Astrocyte of the hippocampus (primary cell): ENCODE data around the gene EDIL3.

ENCODE experiments used
- DNase-seq: peaks from one replicate; pipeline ENCODE4 v3.0.0; 2011; ENCODE audit warnings: low read depth, low spot score

The EDIL3 gene

GRCh38 chr5:84384604-84385575, at the start of gene EDIL3:
TSS of gene EDIL3 (minus strand) at chr5:84384880. CDS start at chr5:84384374, 506 bp downstream.
- no peak for DNase-seq

GRCh38 chr5:84433461-84433860, 48.8 kb upstream of the EDIL3 start:
- DNase-seq = peak; percentile 28

- no peak for DNase-seq
Measured at GRCh38 chr5:84430863-84431663, 46.4 kb upstream of the EDIL3 start.

GRCh38 chr5:84430079-84430478, 45.4 kb upstream of the EDIL3 start:
- no peak for DNase-seq

- DNase-seq = no peak
Measured at GRCh38 chr5:84425365-84425881, 40.7 kb upstream of the EDIL3 start.

GRCh38 chr5:84419742-84420141, 35.1 kb upstream of the EDIL3 start:
- no peak for DNase-seq

DNA sequence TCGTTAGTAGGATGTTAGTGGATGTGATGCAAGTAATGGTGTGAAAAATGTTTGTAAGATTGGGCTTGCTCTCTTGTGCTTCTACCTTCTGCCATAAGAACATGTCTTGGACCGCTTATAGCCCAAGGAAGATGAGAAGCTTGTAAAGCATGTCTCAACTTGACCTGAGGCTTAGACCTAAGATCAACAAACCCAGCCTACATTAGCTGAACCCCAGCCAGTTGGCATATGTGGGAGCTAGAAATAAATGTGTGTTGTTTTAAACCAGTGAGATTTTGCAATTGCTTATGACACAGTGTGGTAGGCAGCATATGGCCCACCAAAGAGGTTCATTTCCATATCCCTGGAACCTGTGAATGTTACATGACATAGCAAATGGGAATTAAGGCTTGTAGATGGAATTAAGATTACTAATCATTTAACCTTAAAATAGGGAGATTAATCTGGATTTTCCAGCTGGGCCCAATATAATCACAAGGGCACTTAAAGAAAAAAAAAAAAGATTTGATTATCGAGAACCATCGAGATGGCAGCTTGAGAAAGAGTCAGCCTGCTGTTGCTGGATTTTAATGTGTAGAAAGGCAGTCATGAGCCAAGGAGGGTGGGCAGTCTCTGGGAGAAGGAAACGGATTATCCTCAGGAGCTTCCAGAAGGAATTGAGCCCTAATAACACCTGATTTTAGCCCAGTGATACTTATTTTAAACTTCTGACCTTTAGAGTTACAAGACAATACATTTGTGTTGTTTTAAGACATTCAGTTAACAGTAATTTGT, 27.3 kb upstream of the EDIL3 start:
- no peak for DNase-seq

GRCh38 chr5:84406111-84406510, 21.4 kb upstream of the EDIL3 start:
- DNase-seq = no peak

GRCh38 chr5:84403773-84404172, 19.1 kb upstream of the EDIL3 start:
- DNase-seq = peak; percentile 91

GRCh38 chr5:84397385-84397784, 12.7 kb upstream of the EDIL3 start:
- no peak for DNase-seq

DNA sequence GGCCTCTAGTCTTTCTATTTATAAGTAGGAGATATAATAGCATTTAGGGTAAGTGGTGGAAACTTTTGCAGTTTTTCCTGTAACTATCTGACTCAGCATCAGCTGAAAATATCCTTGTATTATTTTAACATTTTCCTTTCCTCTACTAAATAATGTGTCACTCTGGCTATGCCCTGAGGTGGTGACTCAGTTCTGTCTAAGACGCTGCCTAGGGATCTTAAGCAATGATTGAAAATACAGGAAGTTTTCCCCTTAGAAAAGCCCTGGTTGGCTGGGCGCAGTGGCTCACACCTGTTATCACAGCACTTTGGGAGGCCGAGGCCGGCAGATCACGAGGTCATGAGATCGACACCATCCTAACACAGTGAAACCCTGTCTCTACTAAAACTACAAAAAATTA, 9.3 kb upstream of the EDIL3 start:
- DNase-seq = peak; percentile 73

GRCh38 chr5:84392836-84393235, 8.2 kb upstream of the EDIL3 start:
- no peak for DNase-seq

- DNase-seq = no peak
Measured at GRCh38 chr5:84385705-84386104, 1.0 kb upstream of the EDIL3 start.

DNA sequence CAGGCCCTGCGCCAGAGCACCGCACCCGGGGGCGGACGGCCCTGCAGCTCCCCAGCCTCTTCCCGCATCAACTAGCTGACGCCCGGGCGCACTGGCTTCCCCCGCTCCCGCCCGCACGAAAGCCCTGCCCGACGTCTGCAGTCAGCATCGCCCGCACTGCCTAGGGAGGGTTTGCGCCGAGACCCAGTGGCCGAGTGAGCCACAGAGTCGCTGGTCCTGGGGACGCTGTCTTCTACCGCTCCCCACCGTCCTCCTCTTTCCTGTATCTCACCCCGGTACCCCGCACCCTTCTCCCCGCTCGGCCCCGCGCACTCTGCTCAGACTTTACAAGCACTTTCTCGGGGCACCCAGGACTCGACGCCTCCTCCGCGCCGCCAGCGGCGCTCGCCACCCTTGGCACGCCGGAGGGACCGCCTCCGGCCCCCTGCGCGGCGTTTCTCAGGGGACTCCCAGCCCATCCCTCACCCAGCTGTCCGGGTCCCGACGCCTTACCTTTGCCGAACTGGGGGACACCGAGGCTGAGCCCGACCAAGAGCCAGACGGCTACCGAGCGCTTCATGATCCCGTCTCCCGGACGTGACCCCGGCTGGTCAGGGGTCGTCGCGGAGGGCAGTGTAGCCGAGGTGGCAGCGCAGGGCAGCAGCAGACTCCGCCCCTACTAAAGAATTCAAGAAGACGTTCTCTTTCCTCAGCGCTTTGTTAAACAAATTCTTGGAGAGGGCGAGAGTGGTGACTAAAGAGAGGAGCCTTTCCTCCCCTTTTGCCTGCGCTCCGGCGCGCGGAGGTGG, 670 bp downstream of the EDIL3 start:
- peak; percentile 84 for DNase-seq

DNA sequence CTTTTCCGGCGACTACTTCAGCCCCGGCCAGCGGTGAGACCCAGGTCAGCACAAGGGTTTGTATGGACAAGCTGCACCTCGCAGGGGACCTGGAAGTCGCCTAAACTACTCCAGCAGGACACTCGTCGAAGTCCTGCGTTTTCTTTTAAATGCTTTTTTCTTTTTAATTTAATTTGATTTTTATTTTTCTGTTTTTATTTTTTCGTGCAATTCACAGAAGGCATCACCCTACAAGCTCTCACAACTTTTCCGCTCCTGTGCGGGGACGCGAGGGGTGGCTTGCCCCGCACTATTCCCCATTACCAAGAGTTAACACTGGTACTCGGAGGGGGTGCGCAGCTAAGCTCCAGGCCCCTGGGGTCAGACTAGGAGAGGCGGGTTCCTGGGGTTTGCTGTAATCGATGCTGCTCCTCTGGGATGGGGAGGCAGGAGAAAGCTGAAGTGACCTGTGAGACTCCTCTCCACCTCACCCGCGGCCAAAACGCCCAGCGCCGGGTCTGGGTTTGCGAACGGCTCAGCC, 1.3 kb downstream of the EDIL3 start:
- DNase-seq = no peak

DNA sequence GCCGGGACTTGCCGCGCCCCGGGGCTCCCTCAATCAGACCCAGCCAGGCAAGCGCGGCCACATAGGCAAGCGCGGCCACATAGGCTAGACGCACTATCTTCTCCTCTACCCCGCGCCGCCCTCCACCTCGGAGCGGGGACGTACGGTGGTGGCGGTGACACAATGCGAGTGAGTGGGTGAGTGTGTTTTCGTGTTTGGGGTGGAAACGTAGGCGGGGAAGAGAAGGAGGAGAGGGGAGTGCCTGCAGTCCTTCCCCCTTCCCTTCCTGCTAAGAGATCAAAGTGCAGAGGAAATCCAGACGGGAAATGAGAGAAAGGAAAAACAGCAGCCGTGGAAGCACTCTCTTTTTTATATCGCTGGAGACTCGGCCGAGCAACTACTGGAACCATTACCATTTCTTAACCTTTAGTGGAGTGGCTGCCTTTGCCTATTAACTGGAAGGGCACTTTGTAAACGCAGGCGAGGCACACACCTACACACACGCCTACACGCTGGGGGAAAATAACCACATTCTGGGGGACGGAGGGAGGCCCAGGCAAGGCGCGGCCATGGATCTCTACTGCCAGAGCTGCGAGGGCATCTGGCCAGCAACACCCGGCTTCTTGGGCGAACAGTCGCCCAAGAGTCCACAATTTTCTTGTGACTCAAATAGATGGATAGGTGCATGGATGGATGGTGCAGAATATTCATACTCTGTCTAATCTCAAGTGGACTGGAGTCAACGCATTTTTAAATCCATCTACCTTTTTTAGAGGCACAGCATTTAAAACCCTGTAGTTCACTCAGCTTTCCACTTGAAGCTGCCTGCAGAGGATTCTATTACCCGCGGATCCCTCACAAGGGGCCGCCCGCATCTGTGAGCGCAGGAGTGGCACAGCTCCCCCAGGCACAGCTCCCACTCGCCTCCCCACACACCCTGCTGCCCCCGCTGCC, 2.1 kb downstream of the EDIL3 start:
- DNase-seq = peak; percentile 77

DNA sequence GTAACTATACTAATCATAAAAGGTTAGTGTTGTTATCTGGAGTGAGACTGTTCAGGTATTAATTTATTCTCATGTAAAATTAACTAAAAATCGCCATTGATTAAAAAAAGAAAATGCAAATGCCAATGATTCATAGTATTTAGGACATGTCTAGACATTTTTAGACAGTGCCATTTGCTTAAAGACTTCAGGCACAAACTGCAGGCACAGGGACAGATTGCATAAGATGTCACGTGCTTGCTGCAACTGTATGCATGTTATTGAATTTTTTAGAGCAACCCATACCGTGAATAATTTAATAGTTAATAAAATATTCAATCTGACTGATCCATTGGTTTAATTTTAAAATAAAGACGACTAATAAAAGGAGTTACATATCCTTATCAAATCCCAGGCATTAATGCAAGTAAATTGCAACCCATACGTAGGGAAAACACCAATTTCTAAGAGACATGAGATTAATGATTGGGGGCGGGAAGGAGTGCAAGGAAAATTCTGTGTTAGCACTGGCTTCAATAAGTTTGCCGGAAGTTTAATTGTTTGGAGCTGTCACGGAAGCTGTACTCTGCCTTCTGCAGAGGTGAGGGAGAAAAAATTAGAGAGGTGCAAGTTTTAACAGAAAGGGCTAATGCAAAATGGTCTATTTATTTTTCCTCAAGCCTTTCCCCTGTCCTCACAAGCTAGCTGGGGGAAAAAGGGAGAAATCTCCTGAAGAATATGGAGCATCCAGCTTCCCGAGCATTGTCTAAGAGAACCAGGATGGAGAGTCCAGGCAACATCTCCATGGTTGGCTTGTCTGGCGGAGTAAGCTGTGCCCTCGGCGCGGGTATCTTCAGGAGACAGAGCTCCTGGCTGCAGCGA, 2.9 kb downstream of the EDIL3 start:
- DNase-seq = peak; percentile 32

- peak; percentile 45 for DNase-seq
Measured at GRCh38 chr5:84379749-84380148, 4.9 kb downstream of the EDIL3 start.
